ENCODE results near the gene BORCS6. TPM values are rescaled to one million over a fixed set of nuclear protein-coding genes. Genes with fewer than 3 reads are reported as not detected.

BORCS6 gene
- total and polyA plus RNA-seq, 3 donors from 2014 or later: 8.5 to 10.4 (median 8.7) TPM

- TF ChIP-seq CTCF (IDR thresholded peaks at IDR 0.05): no peak
- no peak for TF ChIP-seq POLR2A (IDR thresholded peaks at IDR 0.05)
- peak overlapping the region; percentile 4 to 96 for H3K27ac ChIP-seq
- H3K4me3 ChIP-seq: no peak overlapping the region
- no peaks in the 10 kb centered on the region for H3K36me3 ChIP-seq (ENCODE audit: low read depth, missing control alignments)
- no peak for DNase-seq
- 86 to 87% methylated on average over 12 to 14 of the region's 15 CpGs for WGBS, 2 donors
- H3K27me3 ChIP-seq: no peaks in the 10 kb centered on the region
- no peaks in the 10 kb centered on the region for H3K4me1 ChIP-seq
- H3K9me3 ChIP-seq: no peaks in the 10 kb centered on the region
- intact Hi-C loops (cut with DNase I; ENCODE audit: low total_unique reads): no loop called here
Observed at GRCh38 chr17:8142887-8143580, 46.9 kb downstream of the BORCS6 start.

- H3K4me3 ChIP-seq: no peak overlapping the region
- 85 to 90% methylated on average over 2 to 23 of the region's 23 CpGs for WGBS, 2 donors
- H3K9me3 ChIP-seq: no peaks in the 10 kb centered on the region
- H3K4me1 ChIP-seq: no peaks in the 10 kb centered on the region
- H3K27ac ChIP-seq: peak overlapping the region in 1 of 2 donors; percentile 96
- intact Hi-C loops (cut with DNase I; ENCODE audit: low total_unique reads): no loop called here
- no peak for TF ChIP-seq CTCF (IDR thresholded peaks at IDR 0.05)
- no peak for TF ChIP-seq POLR2A (IDR thresholded peaks at IDR 0.05)
- H3K36me3 ChIP-seq (ENCODE audit: low read depth, missing control alignments): no peaks in the 10 kb centered on the region
- H3K27me3 ChIP-seq: no peaks in the 10 kb centered on the region
- DNase-seq: no peak
Observed at GRCh38 chr17:8142158-8142886, 47.7 kb downstream of the BORCS6 start.

- peak overlapping the region in 1 of 2 donors; percentile 96 for H3K27ac ChIP-seq
- H3K36me3 ChIP-seq (ENCODE audit: low read depth, missing control alignments): no peaks in the 10 kb centered on the region
- no peak for DNase-seq
- no peaks in the 10 kb centered on the region for H3K9me3 ChIP-seq
- no peaks in the 10 kb centered on the region for H3K4me1 ChIP-seq
- no peak overlapping the region for H3K4me3 ChIP-seq
- no peaks in the 10 kb centered on the region for H3K27me3 ChIP-seq
- intact Hi-C loops (cut with DNase I; ENCODE audit: low total_unique reads): no loop called here
- WGBS, 2 donors: 81 to 82% methylated on average over 9 to 11 of the region's 11 CpGs
- TF ChIP-seq CTCF (IDR thresholded peaks at IDR 0.05) (no peak), POLR2A (IDR thresholded peaks at IDR 0.05) (no peak)
Observed at GRCh38 chr17:8141741-8142140, 48.2 kb downstream of the BORCS6 start.

GRCh38 chr17:8141045-8141444, 48.9 kb downstream of the BORCS6 start:
- WGBS, 2 donors: 92 to 95% methylated on average over 7 of the region's 7 CpGs
- intact Hi-C loops (cut with DNase I; ENCODE audit: low total_unique reads): no loop called here
- no peak for DNase-seq

More at GRCh38 chr17:8141045-8141444, 48.9 kb downstream of the BORCS6 start:
- no peaks in the 10 kb centered on the region for H3K27me3 ChIP-seq
- H3K27ac ChIP-seq: peak overlapping the region in 1 of 2 donors; percentile 96
- no peak overlapping the region for H3K4me3 ChIP-seq
- no peaks in the 10 kb centered on the region for H3K36me3 ChIP-seq (ENCODE audit: low read depth, missing control alignments)
- TF ChIP-seq POLR2A (IDR thresholded peaks at IDR 0.05) (no peak), CTCF (IDR thresholded peaks at IDR 0.05) (no peak)
- no peaks in the 10 kb centered on the region for H3K4me1 ChIP-seq
- H3K9me3 ChIP-seq: no peaks in the 10 kb centered on the region
